Epithelial cell of proximal tubule (primary cell): ENCODE data around the gene LAMTOR5. TPM values are rescaled to one million over a fixed set of nuclear protein-coding genes. Genes with fewer than 3 reads are reported as not detected.
"Not testable (repeated sequence)": the region's sequence is repeated elsewhere in the genome, so short reads cannot be mapped to it uniquely, and the experiment has no call there.

Experiments
- DNase-seq: peaks from one replicate; pipeline ENCODE4 v3.0.0-alpha.2; 2011; ENCODE audit warnings: low read depth
- H3K4me3 ChIP-seq: 2 replicates; pipeline ENCODE4 v1.5.1; 2011; ENCODE audit warnings: low read depth, mild to moderate bottlenecking, low read length
- total RNA-seq: library from RNA; depleted of rRNA; stranded (reverse); fragments of >200 nt; gene quantifications from 2 replicates; pipeline ENCODE4 v1.2.3, GENCODE V29; 2015
- TF ChIP-seq, protein P1 (sequence below): conservative IDR thresholded peaks from 2 replicates; pipeline ENCODE4 v1.5.1; 2012; ENCODE audit warnings: low read depth, mild to moderate bottlenecking, low read length

LAMTOR5 gene
- total RNA-seq, 1 donor from 2014 or later: 206 TPM

DNA sequence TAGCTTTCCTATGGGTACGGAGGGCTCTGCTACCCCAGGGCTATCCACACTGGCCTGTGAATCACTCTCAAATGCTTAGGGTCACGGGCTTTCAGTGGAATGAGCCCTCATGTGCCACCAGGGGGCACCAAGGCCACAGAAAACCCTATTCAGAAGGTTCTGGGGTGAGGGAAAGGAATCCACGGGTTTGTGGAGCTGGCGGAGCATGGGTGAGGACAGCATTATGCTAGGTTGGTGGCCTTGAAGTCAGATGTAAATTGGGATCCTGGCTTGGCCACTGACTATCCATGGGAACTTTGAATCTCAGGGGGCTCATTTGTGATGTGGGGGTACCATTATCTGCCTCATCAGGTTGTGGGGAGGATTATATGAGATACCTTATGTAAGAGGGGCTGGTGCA is 5.1 kb upstream of the LAMTOR5 start:
- TF ChIP-seq, protein P1, sequence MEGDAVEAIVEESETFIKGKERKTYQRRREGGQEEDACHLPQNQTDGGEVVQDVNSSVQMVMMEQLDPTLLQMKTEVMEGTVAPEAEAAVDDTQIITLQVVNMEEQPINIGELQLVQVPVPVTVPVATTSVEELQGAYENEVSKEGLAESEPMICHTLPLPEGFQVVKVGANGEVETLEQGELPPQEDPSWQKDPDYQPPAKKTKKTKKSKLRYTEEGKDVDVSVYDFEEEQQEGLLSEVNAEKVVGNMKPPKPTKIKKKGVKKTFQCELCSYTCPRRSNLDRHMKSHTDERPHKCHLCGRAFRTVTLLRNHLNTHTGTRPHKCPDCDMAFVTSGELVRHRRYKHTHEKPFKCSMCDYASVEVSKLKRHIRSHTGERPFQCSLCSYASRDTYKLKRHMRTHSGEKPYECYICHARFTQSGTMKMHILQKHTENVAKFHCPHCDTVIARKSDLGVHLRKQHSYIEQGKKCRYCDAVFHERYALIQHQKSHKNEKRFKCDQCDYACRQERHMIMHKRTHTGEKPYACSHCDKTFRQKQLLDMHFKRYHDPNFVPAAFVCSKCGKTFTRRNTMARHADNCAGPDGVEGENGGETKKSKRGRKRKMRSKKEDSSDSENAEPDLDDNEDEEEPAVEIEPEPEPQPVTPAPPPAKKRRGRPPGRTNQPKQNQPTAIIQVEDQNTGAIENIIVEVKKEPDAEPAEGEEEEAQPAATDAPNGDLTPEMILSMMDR: peak; percentile 94
- no peak for DNase-seq
- no peak overlapping the region for H3K4me3 ChIP-seq

DNA sequence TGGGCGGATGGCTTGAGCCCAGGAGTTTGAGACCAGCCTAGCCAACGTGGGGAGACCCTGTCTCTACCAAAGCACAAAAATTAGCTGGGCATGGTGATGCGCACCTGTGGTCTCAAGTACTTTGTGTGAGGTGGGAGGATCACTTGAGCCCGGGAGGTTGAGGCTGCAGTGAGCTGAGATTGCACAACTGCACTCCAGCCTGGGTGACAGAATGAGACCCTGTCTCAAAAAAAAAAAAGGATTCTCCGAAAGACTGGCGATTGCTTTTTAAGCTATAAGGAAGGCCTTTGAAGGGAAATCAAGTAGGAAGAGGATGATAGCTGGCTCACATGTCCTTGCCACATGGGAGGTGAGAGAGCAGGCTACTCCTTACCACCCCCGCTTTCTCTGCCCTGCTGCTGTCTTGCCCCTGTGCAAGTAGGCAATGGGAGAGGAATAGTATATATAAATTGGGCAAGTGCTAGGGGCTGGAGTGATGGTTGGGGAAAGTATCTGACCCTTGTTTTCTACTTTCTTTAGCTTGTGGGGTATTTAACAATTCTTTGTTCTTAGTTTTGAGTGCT is 3.8 kb upstream of the LAMTOR5 start:
- TF ChIP-seq, protein P1: no peak
- DNase-seq: no peak

DNA sequence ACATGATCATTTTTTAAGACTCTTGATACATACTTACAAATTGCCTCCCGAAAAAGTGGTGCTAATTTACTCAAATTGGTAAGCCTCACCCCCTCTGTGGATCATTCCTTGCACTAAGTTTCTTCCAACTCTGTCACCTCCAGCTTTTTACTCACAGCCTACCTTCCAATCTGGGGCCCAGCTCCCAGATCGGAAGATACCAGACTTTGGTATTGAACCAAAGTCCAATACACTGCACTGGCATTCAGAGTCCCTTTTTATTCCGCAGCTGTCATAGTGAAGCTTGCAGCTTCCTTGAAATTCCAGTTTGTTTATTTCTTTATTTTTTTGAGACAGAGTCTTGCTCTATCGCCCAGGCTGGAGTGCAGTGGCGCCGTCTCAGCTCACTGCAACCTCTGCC is 1.8 kb upstream of the LAMTOR5 start:
- DNase-seq: no peak
- TF ChIP-seq, protein P1: no peak

More for the DNA sequence above, 3.8 kb upstream of the LAMTOR5 start:
- no peak overlapping the region for H3K4me3 ChIP-seq

DNA sequence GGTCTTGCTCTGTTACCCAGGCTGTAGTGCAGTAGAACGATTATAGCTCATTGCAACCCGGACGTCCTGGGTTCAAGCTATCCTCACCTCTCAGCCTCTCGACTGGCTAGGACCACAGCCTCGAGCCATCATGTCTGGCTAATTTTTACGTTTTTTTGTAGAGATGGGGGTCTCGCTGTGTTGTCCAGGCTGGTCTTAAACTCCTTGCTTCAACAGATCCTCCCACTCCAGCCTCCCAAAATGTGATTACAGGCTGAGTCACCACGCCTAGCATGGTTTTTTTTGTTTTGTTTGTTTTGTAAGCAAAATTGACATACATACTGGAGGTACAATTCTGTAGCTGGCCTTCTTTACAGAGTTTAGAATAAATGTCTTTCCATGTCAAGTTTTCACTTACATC is 994 bp upstream of the LAMTOR5 start:
- H3K4me3 ChIP-seq: peak overlapping the region; percentile 89
- DNase-seq: no peak
- TF ChIP-seq, protein P1: no peak

More for the DNA sequence above, 1.8 kb upstream of the LAMTOR5 start:
- H3K4me3 ChIP-seq: no peak overlapping the region

DNA sequence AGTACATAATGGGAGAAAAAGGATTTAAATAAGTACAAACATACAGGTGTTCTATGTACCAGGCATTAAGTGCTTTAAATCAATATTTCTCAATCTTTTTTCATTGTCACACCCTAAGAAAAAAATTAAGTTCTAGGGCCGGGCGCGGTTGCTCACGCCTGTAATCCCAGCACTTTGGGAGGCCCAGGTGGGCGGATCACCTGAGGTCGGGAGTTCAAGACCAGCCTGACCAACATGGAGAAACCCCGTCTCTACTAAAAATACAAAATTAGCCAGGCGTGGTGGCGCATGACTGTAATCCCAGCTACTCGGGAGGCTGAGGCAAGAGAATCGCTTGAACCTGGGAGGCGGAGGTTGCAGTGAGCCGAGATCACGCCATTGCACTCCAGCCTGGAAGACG is 1.1 kb downstream of the LAMTOR5 start:
- not testable (repeated sequence) for DNase-seq

DNA sequence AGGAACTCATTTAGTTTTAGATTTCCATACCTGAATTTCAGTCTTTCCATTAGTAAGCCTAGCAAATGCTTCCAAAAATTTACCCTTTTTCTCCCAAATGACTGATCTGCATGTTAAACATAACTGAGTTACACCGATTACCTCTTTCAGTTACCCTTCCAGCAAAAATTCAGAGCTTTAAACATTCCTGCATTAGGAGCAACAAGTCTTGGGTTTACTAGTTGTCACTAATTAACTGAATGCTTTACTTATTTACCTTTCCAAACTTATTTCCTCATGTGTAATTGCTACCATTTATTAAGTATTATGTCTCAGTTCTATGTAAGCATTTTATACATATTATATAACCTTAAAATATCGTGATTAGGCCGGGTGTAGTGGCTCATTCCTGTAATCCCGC is 3.1 kb downstream of the LAMTOR5 start:
- TF ChIP-seq, protein P1: no peak
- no peak for DNase-seq

More for the DNA sequence above, 1.1 kb downstream of the LAMTOR5 start:
- H3K4me3 ChIP-seq: peak overlapping the region; percentile 89

DNA sequence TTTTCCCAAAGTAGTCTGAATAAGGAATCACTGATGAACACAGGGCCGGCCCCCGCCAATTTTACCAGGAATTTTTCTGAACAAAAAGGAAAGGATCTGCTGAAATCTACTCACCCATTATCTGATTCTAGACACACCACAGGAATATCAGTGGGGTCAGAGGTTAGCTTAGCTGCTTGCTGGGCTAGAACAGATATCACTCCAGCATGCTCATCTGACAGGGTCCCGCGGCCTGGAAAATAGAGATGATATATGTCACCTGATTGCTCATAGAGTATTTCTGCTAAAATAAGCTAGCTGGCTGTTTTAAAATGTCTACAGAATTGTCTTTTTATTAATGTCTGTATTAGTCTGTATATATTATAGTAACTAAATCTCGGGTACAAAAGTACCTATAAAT is 3.7 kb downstream of the LAMTOR5 start:
- TF ChIP-seq, protein P1: no peak
- DNase-seq: no peak
- H3K4me3 ChIP-seq: no peak overlapping the region

More for the DNA sequence above, 3.1 kb downstream of the LAMTOR5 start:
- H3K4me3 ChIP-seq: no peak overlapping the region

DNA sequence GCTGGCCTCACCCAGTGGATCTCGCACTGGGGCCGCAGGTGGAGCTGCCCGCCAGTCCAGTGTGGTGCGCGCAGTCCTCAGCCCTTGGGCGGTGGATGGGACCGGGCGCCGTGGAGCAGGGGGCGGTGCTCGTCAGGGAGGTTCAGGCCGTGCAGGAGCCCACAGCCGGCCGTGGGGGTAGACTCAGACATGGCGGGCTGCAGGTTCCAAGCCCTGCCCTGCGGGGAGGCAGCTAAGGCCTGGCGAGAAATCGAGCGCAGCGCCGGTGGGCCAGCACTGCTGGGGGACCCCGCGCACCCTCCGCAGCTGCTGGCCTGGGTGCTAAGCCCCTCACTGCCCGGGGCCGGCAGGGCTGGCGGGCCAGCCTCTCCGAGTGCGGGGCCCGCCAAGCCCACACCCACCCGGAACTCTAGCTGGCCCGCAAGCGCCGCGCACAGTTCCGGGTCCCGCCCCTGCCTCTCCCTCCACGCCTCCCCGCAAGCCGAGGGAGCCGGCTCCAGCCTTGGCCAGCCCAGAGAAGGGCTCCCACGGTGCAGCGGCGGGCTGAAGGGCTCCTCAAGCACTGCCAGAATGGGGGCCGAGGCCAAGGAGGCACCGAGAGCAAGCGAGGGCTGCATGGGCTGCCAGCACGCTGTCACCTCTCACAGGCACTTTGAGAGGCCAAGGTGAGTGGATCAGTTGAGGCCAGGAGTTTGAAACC is 11.1 kb downstream of the LAMTOR5 start:
- not testable (repeated sequence) for H3K4me3 ChIP-seq, DNase-seq
